HepG2 (cell line): ENCODE results near the gene CSPG5. TPM values are rescaled to one million over a fixed set of nuclear protein-coding genes. Genes with fewer than 3 reads are reported as not detected.

Source experiments
- CAMTA2 ChIP-seq: sonication (generic); formaldehyde crosslinking; IDR thresholded peaks from 2 replicates; pipeline ENCODE4 v1.4.0; 2020; ENCODE audit warnings: mild to moderate bottlenecking, missing genetic modification reagents, borderline replicate concordance
- HHEX ChIP-seq: IDR thresholded peaks from 2 replicates; pipeline ENCODE4 v1.6.1; 2016; ENCODE audit warnings: control low read depth
- JDP2 ChIP-seq: sonication (generic); formaldehyde crosslinking; IDR thresholded peaks from 2 replicates; pipeline ENCODE4 v1.8.1; 2022; ENCODE audit warnings: missing genetic modification reagents, borderline replicate concordance
- KLF12 ChIP-seq: sonication (generic); formaldehyde crosslinking; IDR thresholded peaks from 2 replicates; pipeline ENCODE4 v1.4.0; 2020; ENCODE audit warnings: missing genetic modification reagents, borderline replicate concordance
- KLF15 ChIP-seq: sonication (generic); formaldehyde crosslinking; IDR thresholded peaks from 2 replicates; pipeline ENCODE4 v1.8.1; 2023; ENCODE audit warnings: borderline replicate concordance, mild to moderate bottlenecking, inconsistent platforms, missing genetic modification reagents, mixed read lengths
- KLF9 ChIP-seq: IDR thresholded peaks from 2 replicates; pipeline ENCODE4 v1.6.1; 2016; ENCODE audit warnings: low read depth
- MAFK ChIP-seq, 2 experiments: IDR thresholded peaks in 1 of 2; conservative IDR thresholded peaks in 1 of 2; 2 replicates each; pipeline ENCODE4 v1.6.1; 2011; ENCODE audit warnings: improper control_type of control experiment in 2 of 2, low read length in 2 of 2
- NPAS2 ChIP-seq: sonication (generic); formaldehyde crosslinking; IDR thresholded peaks from 2 replicates; pipeline ENCODE4 v1.8.0; 2022; ENCODE audit warnings: mild to moderate bottlenecking, missing genetic modification reagents, borderline replicate concordance
- PAF1 ChIP-seq: IDR thresholded peaks from 2 replicates; pipeline ENCODE4 v1.6.1; 2016; ENCODE audit warnings: missing genetic modification reagents, missing compliant biosample characterization
- PCBP2 ChIP-seq: fragments of 200-400 bp; formaldehyde crosslinking; optimal IDR thresholded peaks from 2 replicates; pipeline ENCODE3; 2018; ENCODE audit warnings: low read length, low read depth; ENCODE audit not compliant: poor library complexity, severe bottlenecking
- THAP11 ChIP-seq: IDR thresholded peaks from 2 replicates; pipeline ENCODE4 v1.6.1; 2016; ENCODE audit warnings: missing biosample characterization, missing genetic modification reagents
- ZNF121 ChIP-seq: sonication (generic); formaldehyde crosslinking; IDR thresholded peaks from 2 replicates; pipeline ENCODE4 v1.5.0; 2020; ENCODE audit warnings: mild to moderate bottlenecking, missing genetic modification reagents
- ZNF251 ChIP-seq: sonication (generic); formaldehyde crosslinking; IDR thresholded peaks from 2 replicates; pipeline ENCODE4 v1.9.0; 2021; ENCODE audit warnings: mild to moderate bottlenecking, missing genetic modification reagents
- ZNF296 ChIP-seq: sonication (generic); formaldehyde crosslinking; conservative IDR thresholded peaks from 2 replicates; pipeline ENCODE4 v1.5.0; 2020; ENCODE audit warnings: mild to moderate bottlenecking, missing genetic modification reagents
- ZNF510 ChIP-seq: sonication (generic); formaldehyde crosslinking; IDR thresholded peaks from 2 replicates; pipeline ENCODE4 v1.4.0; 2020; ENCODE audit warnings: low read depth, mild to moderate bottlenecking, missing genetic modification reagents
- ZNF557 ChIP-seq: sonication (generic); formaldehyde crosslinking; IDR thresholded peaks from 2 replicates; pipeline ENCODE4 v1.4.0; 2020; ENCODE audit warnings: missing genetic modification reagents
- ZNF605 ChIP-seq: sonication (generic); formaldehyde crosslinking; IDR thresholded peaks from 2 replicates; pipeline ENCODE4 v1.8.0; 2022; ENCODE audit warnings: mild to moderate bottlenecking, missing genetic modification reagents
- ZNF747 ChIP-seq: sonication (generic); formaldehyde crosslinking; IDR thresholded peaks from 2 replicates; pipeline ENCODE4 v1.8.1; 2023; ENCODE audit warnings: missing genetic modification reagents, mild to moderate bottlenecking, borderline replicate concordance
- ZNF790 ChIP-seq: sonication (generic); formaldehyde crosslinking; IDR thresholded peaks from 2 replicates; pipeline ENCODE4 v1.8.0; 2022; ENCODE audit warnings: missing genetic modification reagents, mild to moderate bottlenecking, borderline replicate concordance
- polyA plus RNA-seq, 8 experiments: library from polyadenylated mRNA; depleted of rRNA in 3 of 8; stranded (reverse) in 7 of 8; unstranded in 1 of 8; fragments of >200 nt; fragmentation: Illumina TruSeq in 4 of 8; extraction: Trizol in 4 of 8; gene quantifications; 2 replicates each; pipeline versions ENCODE4 v1.2.1 to v1.2.3, GENCODE V29; 2011 to 2016; ENCODE audit warnings: low read depth in 4 of 8, missing spikeins in 1 of 8, mixed read lengths in 1 of 8; ENCODE audit not compliant: insufficient read depth in 1 of 8
- total RNA-seq, 5 experiments: library from RNA; depleted of rRNA; stranded (reverse); fragments of >200 nt; fragmentation: Illumina TruSeq; extraction: Trizol; gene quantifications; 2 replicates each; pipeline ENCODE4 v1.2.3, GENCODE V29; 2016; ENCODE audit warnings: low read depth in 1 of 5
- TF ChIP-seq, protein P1 (sequence below): sonication (generic); formaldehyde crosslinking; IDR thresholded peaks from 2 replicates; pipeline ENCODE4 v1.8.1; 2023; ENCODE audit warnings: mild to moderate bottlenecking, moderate library complexity, missing genetic modification reagents
- TF ChIP-seq, protein P2 (sequence below): sonication (generic); formaldehyde crosslinking; IDR thresholded peaks from 2 replicates; pipeline ENCODE4 v1.4.0; 2020; ENCODE audit warnings: missing genetic modification reagents
- TF ChIP-seq, protein P3 (sequence below): sonication (generic); formaldehyde crosslinking; IDR thresholded peaks from 2 replicates; pipeline ENCODE4 v1.4.0; 2020; ENCODE audit warnings: mild to moderate bottlenecking, missing genetic modification reagents
- TF ChIP-seq, protein P4 (sequence below): sonication (generic); formaldehyde crosslinking; IDR thresholded peaks from 2 replicates; pipeline ENCODE4 v1.4.0; 2020; ENCODE audit warnings: low read depth, mild to moderate bottlenecking, missing genetic modification reagents

CSPG5 gene
- total and polyA plus RNA-seq, 2 of the 13 experiments (the other 11 are each of a cell fraction or from before 2014, with no cell fraction given), result 0.07 to 0.15 TPM

DNA sequence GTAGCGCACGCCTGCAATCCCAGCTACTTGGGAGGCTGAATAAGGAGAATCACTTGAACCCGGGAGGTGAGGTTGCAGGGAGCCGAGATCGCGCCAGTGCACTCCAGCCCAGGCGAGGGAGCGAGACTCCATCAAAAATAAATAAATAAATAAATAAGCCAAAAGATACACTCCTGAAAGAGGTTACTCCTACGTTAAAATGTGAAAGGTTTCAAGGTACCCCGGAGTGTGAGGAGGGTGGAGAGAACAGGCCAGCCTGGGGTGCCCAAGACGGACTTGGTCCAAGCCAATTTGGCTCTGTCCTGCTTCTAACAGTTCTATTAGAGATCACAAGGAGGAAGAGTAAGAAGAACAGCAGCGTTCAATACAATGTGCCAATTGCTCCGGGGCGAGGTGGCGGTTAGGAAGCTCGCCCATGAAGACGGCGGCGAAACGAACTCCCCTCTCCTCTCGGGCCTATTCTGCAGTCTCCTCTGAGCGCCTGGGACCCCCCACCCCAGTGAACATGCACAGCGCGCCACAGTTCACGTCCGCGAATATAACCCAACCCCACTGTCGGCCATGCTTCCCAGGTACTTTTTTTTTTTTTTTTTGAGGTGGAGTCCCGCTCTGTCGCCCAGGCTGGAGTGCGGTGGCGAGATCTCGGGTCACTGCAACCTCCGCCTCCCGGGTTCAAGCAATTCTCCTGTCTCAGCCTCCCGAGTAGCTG lies 66.1 kb downstream of the CSPG5 start (continued):
- TF ChIP-seq, protein P1, sequence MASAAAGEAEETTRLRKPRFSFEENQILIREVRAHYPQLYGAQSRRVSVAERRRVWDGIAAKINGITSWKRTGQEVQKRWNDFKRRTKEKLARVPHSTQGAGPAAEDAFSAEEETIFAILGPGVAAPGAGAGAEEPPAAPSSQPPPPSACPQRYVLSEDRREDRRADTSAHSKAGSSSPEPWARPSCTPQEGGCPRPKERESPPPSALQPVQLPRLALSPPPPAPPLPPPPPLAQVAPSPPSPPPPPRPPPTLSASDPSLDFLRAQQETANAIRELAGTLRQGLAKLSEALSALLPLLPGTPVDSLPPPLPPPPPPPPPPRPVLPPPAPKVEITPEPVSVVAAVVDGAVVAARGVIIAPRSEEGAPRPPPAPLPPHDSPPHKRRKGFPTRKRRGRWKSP, result no peak
- 0 out of 2 replicates have a peak, but pooled peaks have one; percentile 11 for TF ChIP-seq ZNF747 (CRISPR knock-in tag)
- TF ChIP-seq ZNF121, result 0 out of 2 replicates have a peak, but pooled peaks have one; percentile 5
- no peak for TF ChIP-seq PCBP2
- TF ChIP-seq ZNF251, result no peak
- TF ChIP-seq THAP11 (CRISPR knock-in tag), result no peak
- no peak for TF ChIP-seq KLF9 (CRISPR knock-in tag)
- no peak for TF ChIP-seq PAF1
- TF ChIP-seq ZNF510 (CRISPR knock-in tag), result 0 out of 2 replicates have a peak, but pooled peaks have one; percentile 5
- TF ChIP-seq ZNF557 (CRISPR knock-in tag), result no peak
- TF ChIP-seq, protein P2, sequence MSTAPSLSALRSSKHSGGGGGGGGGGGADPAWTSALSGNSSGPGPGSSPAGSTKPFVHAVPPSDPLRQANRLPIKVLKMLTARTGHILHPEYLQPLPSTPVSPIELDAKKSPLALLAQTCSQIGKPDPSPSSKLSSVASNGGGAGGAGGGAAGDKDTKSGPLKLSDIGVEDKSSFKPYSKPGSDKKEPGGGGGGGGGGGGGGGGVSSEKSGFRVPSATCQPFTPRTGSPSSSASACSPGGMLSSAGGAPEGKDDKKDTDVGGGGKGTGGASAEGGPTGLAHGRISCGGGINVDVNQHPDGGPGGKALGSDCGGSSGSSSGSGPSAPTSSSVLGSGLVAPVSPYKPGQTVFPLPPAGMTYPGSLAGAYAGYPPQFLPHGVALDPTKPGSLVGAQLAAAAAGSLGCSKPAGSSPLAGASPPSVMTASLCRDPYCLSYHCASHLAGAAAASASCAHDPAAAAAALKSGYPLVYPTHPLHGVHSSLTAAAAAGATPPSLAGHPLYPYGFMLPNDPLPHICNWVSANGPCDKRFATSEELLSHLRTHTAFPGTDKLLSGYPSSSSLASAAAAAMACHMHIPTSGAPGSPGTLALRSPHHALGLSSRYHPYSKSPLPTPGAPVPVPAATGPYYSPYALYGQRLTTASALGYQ (CRISPR knock-in tag), result no peak
- no peak for TF ChIP-seq NPAS2 (CRISPR knock-in tag)
- TF ChIP-seq ZNF605 (CRISPR knock-in tag), result no peak
- TF ChIP-seq ZNF296 (CRISPR knock-in tag), result no peak
- TF ChIP-seq KLF15 (CRISPR knock-in tag), result no peak
- TF ChIP-seq, protein P3, sequence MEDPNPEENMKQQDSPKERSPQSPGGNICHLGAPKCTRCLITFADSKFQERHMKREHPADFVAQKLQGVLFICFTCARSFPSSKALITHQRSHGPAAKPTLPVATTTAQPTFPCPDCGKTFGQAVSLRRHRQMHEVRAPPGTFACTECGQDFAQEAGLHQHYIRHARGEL, result no peak
- TF ChIP-seq KLF12, result no peak
- TF ChIP-seq MAFK (conservative IDR thresholded peaks at IDR 0.05 in 1 of 2, IDR thresholded peaks at IDR 0.05 in 1 of 2; ENCODE audit: low read length in 2 of 2), result no peak
- no peak for TF ChIP-seq ZNF790 (CRISPR knock-in tag)
- no peak for TF ChIP-seq HHEX (CRISPR knock-in tag)
- TF ChIP-seq, protein P4, sequence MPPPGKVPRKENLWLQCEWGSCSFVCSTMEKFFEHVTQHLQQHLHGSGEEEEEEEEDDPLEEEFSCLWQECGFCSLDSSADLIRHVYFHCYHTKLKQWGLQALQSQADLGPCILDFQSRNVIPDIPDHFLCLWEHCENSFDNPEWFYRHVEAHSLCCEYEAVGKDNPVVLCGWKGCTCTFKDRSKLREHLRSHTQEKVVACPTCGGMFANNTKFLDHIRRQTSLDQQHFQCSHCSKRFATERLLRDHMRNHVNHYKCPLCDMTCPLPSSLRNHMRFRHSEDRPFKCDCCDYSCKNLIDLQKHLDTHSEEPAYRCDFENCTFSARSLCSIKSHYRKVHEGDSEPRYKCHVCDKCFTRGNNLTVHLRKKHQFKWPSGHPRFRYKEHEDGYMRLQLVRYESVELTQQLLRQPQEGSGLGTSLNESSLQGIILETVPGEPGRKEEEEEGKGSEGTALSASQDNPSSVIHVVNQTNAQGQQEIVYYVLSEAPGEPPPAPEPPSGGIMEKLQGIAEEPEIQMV, result no peak
- TF ChIP-seq JDP2 (CRISPR knock-in tag), result no peak
- no peak for TF ChIP-seq CAMTA2
